Measurements from ENCODE around the gene NUP62. TPM values are rescaled to one million over a fixed set of nuclear protein-coding genes. Genes with fewer than 3 reads are reported as not detected.
A peak's percentile ranks its signal among the peaks of the same experiment; 100 is the strongest.

The NUP62 gene
- total and polyA plus RNA-seq, 4 donors: 14.2 to 19.8 (median 18.1) TPM

- Histone ChIP-seq H3K4me3 (ENCODE audit: low read depth in 1 of 3, low read length in 3 of 3) (no peak overlapping the region), H3K9me3 (ENCODE audit: control insufficient read depth in 4 of 4, low read length in 3 of 4) (no peaks in the 10 kb centered on the region), H3K9ac (ENCODE audit: low read depth in 1 of 2, low read length in 2 of 2) (no peak overlapping the region), H3K36me3 (ENCODE audit: control insufficient read depth in 4 of 4, insufficient read depth in 3 of 4, low read depth in 1 of 4, low read length in 3 of 4) (peaks cover under 1 to 14% (median 6%) of the 10 kb centered on the region in 4 donors), H3K27ac (ENCODE audit: low read depth in 1 of 2, low read length in 2 of 2) (peak overlapping the region; percentile 93 to 96), H3K4me1 (ENCODE audit: control insufficient read depth in 4 of 4, insufficient read depth in 4 of 4, low read length in 3 of 4) (peaks cover 7 to 48% (median 26%) of the 10 kb centered on the region in 4 donors), H3K27me3 (ENCODE audit: control insufficient read depth in 4 of 4, insufficient read depth in 4 of 4, low read length in 3 of 4) (no peaks in the 10 kb centered on the region)
- no peak for DNase-seq (ENCODE audit: low spot score)
- TF ChIP-seq YY1 (IDR thresholded peaks at IDR 0.05) (no peak), RXRA (IDR thresholded peaks at IDR 0.05) (no peak), JUND (IDR thresholded peaks at IDR 0.05) (no peak), TAF1 (conservative IDR thresholded peaks at IDR 0.05) (no peak), SP1 (IDR thresholded peaks at IDR 0.05) (no peak)
- 82% methylated on average over 14 of the region's 14 CpGs for WGBS
Measured at GRCh38 chr19:49927526-49928264, 1.6 kb downstream of the NUP62 start.

- WGBS: 97% methylated on average over 10 of the region's 10 CpGs
- H3K27ac ChIP-seq (ENCODE audit: low read depth in 1 of 2, low read length in 2 of 2): no peak overlapping the region
- H3K9ac ChIP-seq (ENCODE audit: low read depth in 1 of 2, low read length in 2 of 2): no peak overlapping the region
- H3K36me3 ChIP-seq (ENCODE audit: control insufficient read depth in 4 of 4, insufficient read depth in 3 of 4, low read depth in 1 of 4, low read length in 3 of 4): peaks cover 0 to 7% (median 2%) of the 10 kb centered on the region in 4 donors
- DNase-seq (ENCODE audit: low spot score): no peak
- H3K9me3 ChIP-seq (ENCODE audit: control insufficient read depth in 4 of 4, low read length in 3 of 4): no peaks in the 10 kb centered on the region
- no peaks in the 10 kb centered on the region for H3K27me3 ChIP-seq (ENCODE audit: control insufficient read depth in 4 of 4, insufficient read depth in 4 of 4, low read length in 3 of 4)
- peaks cover 14 to 53% (median 36%) of the 10 kb centered on the region in 4 donors for H3K4me1 ChIP-seq (ENCODE audit: control insufficient read depth in 4 of 4, insufficient read depth in 4 of 4, low read length in 3 of 4)
- no peak for TF ChIP-seq YY1 (IDR thresholded peaks at IDR 0.05)
- no peak for TF ChIP-seq JUND (IDR thresholded peaks at IDR 0.05)
- no peak for TF ChIP-seq REST (IDR thresholded peaks at IDR 0.05)
- no peak for TF ChIP-seq SP1 (IDR thresholded peaks at IDR 0.05)
- TF ChIP-seq HNF4G (IDR thresholded peaks at IDR 0.05): no peak
- TF ChIP-seq ATF3 (IDR thresholded peaks at IDR 0.05): no peak
- no peak for TF ChIP-seq GABPA (IDR thresholded peaks at IDR 0.05 in 1 of 2, conservative IDR thresholded peaks at IDR 0.05 in 1 of 2)
- TF ChIP-seq CTCF (IDR thresholded peaks at IDR 0.05; ENCODE audit: low read depth, low read length, missing input control): no peak
- no peak for TF ChIP-seq FOXA1 (IDR thresholded peaks at IDR 0.05)
- TF ChIP-seq RXRA (IDR thresholded peaks at IDR 0.05): no peak
- no peak for TF ChIP-seq NR2F2 (IDR thresholded peaks at IDR 0.05)
- TF ChIP-seq MAX (IDR thresholded peaks at IDR 0.05): no peak
- no peak for TF ChIP-seq RAD21 (IDR thresholded peaks at IDR 0.05)
- TF ChIP-seq EGR1 (IDR thresholded peaks at IDR 0.05; ENCODE audit: low read depth in 2 of 2): no peak
- no peak for TF ChIP-seq HNF4A (conservative IDR thresholded peaks at IDR 0.05)
- no peak for TF ChIP-seq FOXA2 (IDR thresholded peaks at IDR 0.05)
- TF ChIP-seq TAF1 (conservative IDR thresholded peaks at IDR 0.05): no peak
- TF ChIP-seq ZBTB33 (IDR thresholded peaks at IDR 0.05): no peak
- no peak overlapping the region for H3K4me3 ChIP-seq (ENCODE audit: low read depth in 1 of 3, low read length in 3 of 3)
Measured at GRCh38 chr19:49926515-49926914, 2.8 kb downstream of the NUP62 start.
